Measurements from ENCODE around the gene FHDC1.
A peak's percentile ranks its signal among the peaks of the same experiment; 100 is the strongest.

Gene FHDC1

GRCh38 chr4:152937336-152938236 is 1.5 kb downstream of the FHDC1 start:
- TF ChIP-seq ZNF384 (IDR thresholded peaks at IDR 0.05): 0 out of 2 replicates have a peak, but pooled peaks have one; percentile 30
- TF ChIP-seq SP1 (IDR thresholded peaks at IDR 0.05): no peak
- peak; percentile 50 for DNase-seq (ENCODE audit: extremely low spot score)
- ChIA-PET POLR2A (no interaction called here), CTCF (interaction anchor here (0.7 to 0.8 kb wide), 2 partner anchors 23 to 136 kb away, joined by 3 to 4 read pairs; no protein-coding TSS in a partner anchor)

DNA sequence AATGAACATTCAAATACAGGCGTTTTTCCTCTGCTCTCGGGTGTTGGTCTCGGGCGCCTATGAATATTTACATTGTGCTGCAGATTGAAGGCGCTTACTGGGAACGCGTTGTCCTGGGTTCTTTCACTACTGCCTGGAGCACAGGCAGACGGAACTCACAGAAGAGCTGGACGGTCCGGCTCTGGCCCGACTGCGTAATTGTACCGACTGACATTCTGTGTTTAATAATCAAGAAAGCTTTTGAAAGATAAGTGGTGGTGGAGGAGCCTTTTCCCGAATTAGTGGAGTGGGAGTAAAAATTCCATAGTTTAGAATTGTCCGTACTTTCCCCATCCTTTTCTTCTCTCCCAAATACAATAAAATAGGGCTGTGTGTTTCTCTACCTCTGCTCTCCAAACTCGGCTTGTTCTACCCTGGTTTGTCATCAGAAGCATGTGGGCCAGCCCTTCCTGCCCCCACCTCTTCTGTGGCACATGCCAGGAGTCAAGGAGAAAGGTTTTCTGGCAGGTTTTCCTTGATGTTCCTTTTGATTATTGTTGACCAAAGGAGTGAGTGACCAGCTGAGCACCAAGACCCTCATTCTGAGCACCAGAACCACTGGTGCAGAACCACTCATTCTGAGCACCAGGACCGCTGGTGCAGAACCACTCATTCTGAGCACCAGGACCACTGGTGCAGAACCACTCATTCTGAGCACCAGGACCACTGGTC is 2.3 kb downstream of the FHDC1 start:
- ChIA-PET POLR2A (no interaction called here), CTCF (interaction anchor here (0.8 kb wide), 1 partner anchor 137 kb away, joined by 4 read pairs; no protein-coding TSS in a partner anchor)
- TF ChIP-seq ELF4 (IDR thresholded peaks at IDR 0.05) (no peak), BHLHE40 (IDR thresholded peaks at IDR 0.05; ENCODE audit: borderline replicate concordance) (no peak), LEF1 (IDR thresholded peaks at IDR 0.05; ENCODE audit: borderline replicate concordance) (no peak), TARDBP (IDR thresholded peaks at IDR 0.05) (no peak), FOXK2 (IDR thresholded peaks at IDR 0.05) (no peak), NFRKB (IDR thresholded peaks at IDR 0.05) (no peak), ARNT (IDR thresholded peaks at IDR 0.05) (no peak), L3MBTL2 (conservative IDR thresholded peaks at IDR 0.05) (no peak)
- DNase-seq (ENCODE audit: extremely low spot score): no peak

GRCh38 chr4:152939621-152940020 is 3.5 kb downstream of the FHDC1 start:
- ChIA-PET POLR2A (no interaction called here), CTCF (no interaction called here)
- TF ChIP-seq BHLHE40 (IDR thresholded peaks at IDR 0.05; ENCODE audit: borderline replicate concordance) (no peak), SUZ12 (IDR thresholded peaks at IDR 0.05) (no peak), SP1 (IDR thresholded peaks at IDR 0.05) (no peak), NFRKB (IDR thresholded peaks at IDR 0.05) (no peak), PKNOX1 (IDR thresholded peaks at IDR 0.05) (no peak), ARNT (IDR thresholded peaks at IDR 0.05) (no peak), ZNF384 (IDR thresholded peaks at IDR 0.05) (no peak), FOXM1 (IDR thresholded peaks at IDR 0.05; ENCODE audit: borderline replicate concordance) (no peak), HDGF (IDR thresholded peaks at IDR 0.05; ENCODE audit: borderline replicate concordance) (no peak), ELF4 (IDR thresholded peaks at IDR 0.05) (no peak), FOXK2 (IDR thresholded peaks at IDR 0.05) (no peak), LEF1 (IDR thresholded peaks at IDR 0.05; ENCODE audit: borderline replicate concordance) (no peak), TARDBP (IDR thresholded peaks at IDR 0.05) (no peak), CTBP1 (IDR thresholded peaks at IDR 0.05; ENCODE audit: borderline replicate concordance) (no peak), L3MBTL2 (conservative IDR thresholded peaks at IDR 0.05) (no peak), FOXA1 (IDR thresholded peaks at IDR 0.05) (no peak)
- no peak for DNase-seq (ENCODE audit: extremely low spot score)

DNA sequence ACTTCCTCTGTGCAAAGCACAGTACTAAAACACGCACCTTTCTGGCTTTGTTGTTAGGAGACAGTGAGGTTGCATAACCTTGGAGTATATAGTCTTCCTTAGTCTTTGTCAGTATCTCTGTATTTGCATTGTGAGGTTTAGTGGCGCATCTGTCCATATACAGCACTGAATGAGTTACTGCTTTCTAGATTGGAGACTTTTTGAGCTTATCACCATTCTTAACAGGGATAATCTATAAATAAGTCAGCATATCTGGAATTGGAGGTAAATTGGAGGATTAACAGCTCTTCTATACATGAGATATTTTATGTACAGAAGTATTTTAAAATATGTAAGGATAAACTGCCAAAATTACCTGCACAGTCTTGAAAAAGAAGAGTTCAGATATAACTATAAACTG is 4.3 kb downstream of the FHDC1 start:
- TF ChIP-seq FOXM1 (IDR thresholded peaks at IDR 0.05; ENCODE audit: borderline replicate concordance): no peak
- no peak for TF ChIP-seq ELF4 (IDR thresholded peaks at IDR 0.05)
- TF ChIP-seq BHLHE40 (IDR thresholded peaks at IDR 0.05; ENCODE audit: borderline replicate concordance): no peak
- no peak for TF ChIP-seq PKNOX1 (IDR thresholded peaks at IDR 0.05)
- TF ChIP-seq NFRKB (IDR thresholded peaks at IDR 0.05): no peak
- TF ChIP-seq ARNT (IDR thresholded peaks at IDR 0.05): no peak
- TF ChIP-seq CTBP1 (IDR thresholded peaks at IDR 0.05; ENCODE audit: borderline replicate concordance): no peak
- no peak for TF ChIP-seq ZNF384 (IDR thresholded peaks at IDR 0.05)
- TF ChIP-seq L3MBTL2 (conservative IDR thresholded peaks at IDR 0.05): no peak
- no peak for TF ChIP-seq FOXA1 (IDR thresholded peaks at IDR 0.05)
- no peak for TF ChIP-seq SP1 (IDR thresholded peaks at IDR 0.05)
- no peak for TF ChIP-seq FOXK2 (IDR thresholded peaks at IDR 0.05)
- TF ChIP-seq HDGF (IDR thresholded peaks at IDR 0.05; ENCODE audit: borderline replicate concordance): no peak
- no peak for TF ChIP-seq SUZ12 (IDR thresholded peaks at IDR 0.05)
- CTCF ChIA-PET: interaction anchor here (1.0 kb wide), 1 partner anchor 11 kb away, joined by 3 read pairs; no protein-coding TSS in a partner anchor
- POLR2A ChIA-PET: no interaction called here
- no peak for DNase-seq (ENCODE audit: extremely low spot score)

DNA sequence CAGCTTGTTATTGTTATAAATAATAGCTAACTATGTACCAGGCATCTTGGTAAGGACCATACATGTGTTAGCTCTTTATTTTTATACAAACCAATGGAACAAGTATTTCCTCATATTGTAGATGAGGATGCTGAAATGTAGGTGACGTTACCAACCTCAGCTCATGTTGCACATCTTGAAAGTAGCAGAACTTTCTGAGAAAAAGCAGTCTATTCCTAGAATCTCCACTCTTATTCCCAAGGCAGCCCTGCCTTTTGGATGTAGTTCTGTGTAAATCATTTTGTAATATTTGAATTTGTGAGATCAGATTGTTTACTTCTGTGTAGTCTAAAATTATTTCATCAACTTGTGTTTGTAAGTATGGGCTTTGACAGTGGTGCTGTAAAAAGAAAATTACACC is 5.3 kb downstream of the FHDC1 start:
- TF ChIP-seq L3MBTL2 (conservative IDR thresholded peaks at IDR 0.05) (no peak), BHLHE40 (IDR thresholded peaks at IDR 0.05; ENCODE audit: borderline replicate concordance) (no peak), ARNT (IDR thresholded peaks at IDR 0.05) (no peak), CTBP1 (IDR thresholded peaks at IDR 0.05; ENCODE audit: borderline replicate concordance) (no peak), HDGF (IDR thresholded peaks at IDR 0.05; ENCODE audit: borderline replicate concordance) (no peak), FOXA1 (IDR thresholded peaks at IDR 0.05) (no peak), TARDBP (IDR thresholded peaks at IDR 0.05) (no peak), ZNF384 (IDR thresholded peaks at IDR 0.05) (no peak), ELF4 (IDR thresholded peaks at IDR 0.05) (no peak), LEF1 (IDR thresholded peaks at IDR 0.05; ENCODE audit: borderline replicate concordance) (no peak), SUZ12 (IDR thresholded peaks at IDR 0.05) (no peak), FOXK2 (IDR thresholded peaks at IDR 0.05) (no peak), FOXM1 (IDR thresholded peaks at IDR 0.05; ENCODE audit: borderline replicate concordance) (no peak)
- POLR2A ChIA-PET: no interaction called here
- no peak for DNase-seq (ENCODE audit: extremely low spot score)
- CTCF ChIA-PET: interaction anchor here (1.0 kb wide), 1 partner anchor 10 kb away, joined by 3 read pairs; no protein-coding TSS in a partner anchor

- ChIA-PET CTCF (no interaction called here), POLR2A (no interaction called here)
- DNase-seq (ENCODE audit: extremely low spot score): no peak
- TF ChIP-seq SP1 (IDR thresholded peaks at IDR 0.05) (no peak), NFRKB (IDR thresholded peaks at IDR 0.05) (no peak), PKNOX1 (IDR thresholded peaks at IDR 0.05) (no peak), HDGF (IDR thresholded peaks at IDR 0.05; ENCODE audit: borderline replicate concordance) (no peak), ARNT (IDR thresholded peaks at IDR 0.05) (no peak), SUZ12 (IDR thresholded peaks at IDR 0.05) (no peak), ZNF384 (IDR thresholded peaks at IDR 0.05) (no peak), L3MBTL2 (conservative IDR thresholded peaks at IDR 0.05) (no peak), CTBP1 (IDR thresholded peaks at IDR 0.05; ENCODE audit: borderline replicate concordance) (no peak), FOXK2 (IDR thresholded peaks at IDR 0.05) (no peak), ELF4 (IDR thresholded peaks at IDR 0.05) (no peak)
Observed at GRCh38 chr4:152942346-152942745, 6.2 kb downstream of the FHDC1 start.

All from HEK293T (cell line).